Subcutaneous adipose tissue (tissue), 4 donors: ENCODE measurements around the gene ZNF688. TPM values are rescaled to one million over a fixed set of nuclear protein-coding genes. Genes with fewer than 3 reads are reported as not detected.

Experiments used
- total RNA-seq, 4 donors: library from RNA; depleted of rRNA; stranded (reverse); fragments of >200 nt; gene quantifications; one replicate each; pipeline ENCODE4 v1.1.0, GENCODE V29; 2016
- TF ChIP-seq, protein P1 (sequence below): fragments of 450-650 bp; IDR thresholded peaks from one replicate; pipeline ENCODE4 v1.5.1; 2016; ENCODE audit warnings: low read depth, mild to moderate bottlenecking, control low read depth, antibody characterized with exemption, moderate library complexity

ZNF688 gene
- total RNA-seq, 4 donors from 2014 or later: 15.1 to 24.7 (median 17.0) TPM

GRCh38 chr16:30553393-30553899, 18.1 kb downstream of the ZNF688 start:
- TF ChIP-seq, protein P1, sequence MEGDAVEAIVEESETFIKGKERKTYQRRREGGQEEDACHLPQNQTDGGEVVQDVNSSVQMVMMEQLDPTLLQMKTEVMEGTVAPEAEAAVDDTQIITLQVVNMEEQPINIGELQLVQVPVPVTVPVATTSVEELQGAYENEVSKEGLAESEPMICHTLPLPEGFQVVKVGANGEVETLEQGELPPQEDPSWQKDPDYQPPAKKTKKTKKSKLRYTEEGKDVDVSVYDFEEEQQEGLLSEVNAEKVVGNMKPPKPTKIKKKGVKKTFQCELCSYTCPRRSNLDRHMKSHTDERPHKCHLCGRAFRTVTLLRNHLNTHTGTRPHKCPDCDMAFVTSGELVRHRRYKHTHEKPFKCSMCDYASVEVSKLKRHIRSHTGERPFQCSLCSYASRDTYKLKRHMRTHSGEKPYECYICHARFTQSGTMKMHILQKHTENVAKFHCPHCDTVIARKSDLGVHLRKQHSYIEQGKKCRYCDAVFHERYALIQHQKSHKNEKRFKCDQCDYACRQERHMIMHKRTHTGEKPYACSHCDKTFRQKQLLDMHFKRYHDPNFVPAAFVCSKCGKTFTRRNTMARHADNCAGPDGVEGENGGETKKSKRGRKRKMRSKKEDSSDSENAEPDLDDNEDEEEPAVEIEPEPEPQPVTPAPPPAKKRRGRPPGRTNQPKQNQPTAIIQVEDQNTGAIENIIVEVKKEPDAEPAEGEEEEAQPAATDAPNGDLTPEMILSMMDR: no peak

DNA sequence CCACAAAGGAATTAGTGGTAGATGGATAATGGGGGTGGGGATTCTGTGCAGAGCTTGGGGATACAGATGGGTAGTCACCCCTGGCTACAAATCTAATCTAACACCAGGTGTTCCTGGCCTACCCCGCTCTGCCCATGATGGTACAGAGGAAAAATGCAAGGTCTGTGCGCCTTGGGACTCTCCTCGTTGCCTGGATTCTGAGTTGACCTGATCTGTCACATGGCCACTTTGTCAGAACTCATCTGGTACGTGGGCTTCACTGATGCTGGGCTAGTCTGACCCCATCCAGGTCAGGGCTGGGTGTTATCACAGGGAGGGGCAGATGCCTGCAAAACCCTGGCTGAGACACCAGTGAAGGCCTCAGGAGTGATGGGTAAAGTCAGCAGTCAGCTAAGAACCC, 18.6 kb downstream of the ZNF688 start:
- TF ChIP-seq, protein P1: no peak

DNA sequence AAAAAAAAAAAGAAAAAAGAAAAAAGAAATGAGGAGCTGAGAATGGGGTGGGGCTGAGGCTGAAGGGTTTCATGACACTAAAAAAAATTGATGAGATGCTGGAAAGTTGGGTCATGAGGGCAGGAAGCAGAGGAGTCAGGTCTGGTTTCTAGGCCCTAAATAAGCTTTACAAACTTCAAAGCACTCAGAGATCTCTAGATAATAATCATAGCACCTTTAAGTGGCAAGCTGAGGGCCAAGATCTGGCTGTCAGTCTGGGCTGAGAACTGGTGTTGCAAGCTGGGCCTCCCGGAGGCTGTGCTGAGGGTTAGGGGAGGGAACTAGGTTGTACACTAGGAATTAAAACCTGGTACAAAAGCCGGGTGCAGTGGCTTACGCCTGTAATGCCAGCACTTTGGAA, 19.7 kb downstream of the ZNF688 start:
- TF ChIP-seq, protein P1: no peak

DNA sequence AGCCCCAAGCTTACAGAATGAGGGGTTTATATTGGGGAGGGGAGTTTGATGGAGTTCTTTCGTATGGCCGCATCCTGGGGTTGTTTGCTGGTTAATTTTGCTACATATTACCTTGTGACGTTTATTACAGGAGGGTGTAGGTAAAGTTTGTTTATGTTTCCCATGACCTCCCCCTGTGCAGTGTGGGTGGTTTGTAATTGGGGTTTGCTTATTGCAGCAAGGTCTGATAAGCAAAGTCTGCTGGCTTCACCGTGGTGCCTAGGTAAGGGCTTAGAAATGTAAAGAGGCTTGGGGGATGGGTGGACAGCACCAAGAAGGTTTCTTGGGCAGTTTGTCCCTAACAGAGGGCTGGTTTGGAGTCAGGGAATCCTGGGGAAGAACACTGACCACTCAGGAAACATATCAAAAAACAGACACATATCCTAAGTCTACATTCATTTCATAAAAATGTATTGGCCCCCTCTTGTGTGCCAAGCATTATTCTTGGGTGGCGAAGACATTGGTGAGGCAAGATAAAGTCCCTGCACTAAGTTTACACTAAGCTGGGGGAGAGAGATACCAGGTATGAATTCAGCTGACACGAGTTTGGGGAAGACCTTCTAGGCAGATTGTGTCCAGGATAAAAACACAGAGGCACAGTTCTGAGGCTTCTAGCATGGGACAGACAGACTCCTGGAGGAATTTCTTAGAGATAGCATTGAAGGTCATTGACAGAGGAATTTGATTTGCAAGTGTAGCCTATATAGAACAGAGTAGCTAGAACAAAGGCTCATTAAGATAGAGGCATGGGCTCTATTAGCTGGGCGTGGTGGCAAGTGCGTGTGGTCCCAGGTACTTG, 22.9 kb downstream of the ZNF688 start:
- TF ChIP-seq, protein P1: no peak

DNA sequence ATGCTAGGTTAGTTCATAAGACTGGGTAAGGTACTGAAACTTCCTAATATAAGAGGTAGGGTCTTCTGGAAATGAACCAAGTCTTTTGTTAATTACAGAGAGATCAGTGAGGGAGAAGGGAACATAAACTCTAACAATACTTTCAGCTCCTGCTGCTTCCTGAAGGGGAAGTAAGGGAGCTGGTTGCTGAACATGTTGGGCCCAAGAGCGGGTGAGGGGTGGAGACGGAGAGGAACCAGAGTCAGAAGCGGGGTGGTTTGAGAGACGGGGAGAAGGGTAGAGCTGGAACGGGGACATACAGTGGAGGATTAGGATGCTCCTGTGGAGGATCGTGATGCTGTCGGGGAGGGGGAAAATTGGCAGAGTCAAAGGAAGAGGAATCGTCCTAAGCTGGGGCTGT, 25.4 kb downstream of the ZNF688 start:
- TF ChIP-seq, protein P1: no peak

GRCh38 chr16:30543067-30543466, 28.4 kb downstream of the ZNF688 start:
- TF ChIP-seq, protein P1: no peak

GRCh38 chr16:30541502-30542329, 29.8 kb downstream of the ZNF688 start:
- TF ChIP-seq, protein P1: no peak
